Neural progenitor cell (in vitro differentiated cells): ENCODE data around the gene EOLA1. TPM values are rescaled to one million over a fixed set of nuclear protein-coding genes. Genes with fewer than 3 reads are reported as not detected.

Experiments
- DNase-seq: peaks from one replicate; pipeline ENCODE4 v3.0.0-alpha.2; 2016; ENCODE audit warnings: low spot score
- H2AFZ ChIP-seq: fragments of 200-600 bp; sonication (generic); replicated peaks from 2 replicates; pipeline ENCODE4 v1.6.1; 2016; ENCODE audit warnings: antibody characterized with exemption
- H3F3A ChIP-seq: fragments of 200-600 bp; sonication (generic); 2 replicates; pipeline ENCODE4 v1.6.1; 2016; ENCODE audit warnings: antibody characterized with exemption, low read depth
- H3K27ac ChIP-seq: fragments of 200-600 bp; sonication (generic); 2 replicates; pipeline ENCODE4 v1.5.1; 2016; ENCODE audit warnings: mild to moderate bottlenecking
- H3K27me3 ChIP-seq: fragments of 200-600 bp; sonication (generic); 2 replicates; pipeline ENCODE4 v1.6.1; 2016; ENCODE audit warnings: mild to moderate bottlenecking, moderate library complexity
- H3K36me3 ChIP-seq: fragments of 200-600 bp; sonication (generic); 2 replicates; pipeline ENCODE4 v1.5.1; 2016
- H3K4me1 ChIP-seq: fragments of 200-600 bp; sonication (generic); 2 replicates; pipeline ENCODE4 v1.6.1; 2016; ENCODE audit warnings: mixed run types
- H3K4me2 ChIP-seq: fragments of 200-600 bp; sonication (generic); 2 replicates; pipeline ENCODE4 v1.6.1; 2016
- H3K4me3 ChIP-seq: fragments of 200-600 bp; sonication (generic); 2 replicates; pipeline ENCODE4 v1.5.1; 2016
- H3K79me2 ChIP-seq: fragments of 200-600 bp; sonication (generic); 2 replicates; pipeline ENCODE4 v1.6.1; 2016; ENCODE audit warnings: low read depth
- H3K9ac ChIP-seq: fragments of 200-600 bp; sonication (generic); 2 replicates; pipeline ENCODE4 v1.6.1; 2016
- H3K9me3 ChIP-seq: fragments of 200-600 bp; sonication (generic); 2 replicates; pipeline ENCODE4 v1.5.1; 2016; ENCODE audit warnings: low read depth
- H4K20me1 ChIP-seq: fragments of 200-600 bp; sonication (generic); 2 replicates; pipeline ENCODE4 v1.6.1; 2016; ENCODE audit warnings: low read depth
- H3K27ac Mint-ChIP-seq: 3 replicates; pipeline ENCODE4 v1.8.0; 2021; ENCODE audit warnings: mixed read lengths
- H3K27me3 Mint-ChIP-seq: 2 replicates; pipeline ENCODE4 v1.8.0; 2022; ENCODE audit warnings: low read depth, mild to moderate bottlenecking, inconsistent platforms, moderate library complexity, mixed read lengths; ENCODE audit not compliant: insufficient read depth
- H3K36me3 Mint-ChIP-seq: 3 replicates; pipeline ENCODE4 v1.8.0; 2021; ENCODE audit warnings: mixed read lengths
- H3K4me1 Mint-ChIP-seq: 3 replicates; pipeline ENCODE4 v1.8.0; 2021; ENCODE audit warnings: mixed read lengths
- H3K4me3 Mint-ChIP-seq: 3 replicates; pipeline ENCODE4 v1.8.0; 2021; ENCODE audit warnings: mild to moderate bottlenecking, moderate library complexity, mixed read lengths
- H3K9me3 Mint-ChIP-seq: 3 replicates; pipeline ENCODE4 v1.8.0; 2020; ENCODE audit warnings: mixed read lengths
- EZH2 ChIP-seq: fragments of 200-600 bp; sonication (generic); IDR thresholded peaks from 2 replicates; pipeline ENCODE4 v1.6.1; 2017; ENCODE audit warnings: antibody characterized with exemption, mild to moderate bottlenecking, moderate library complexity
- EZH2phosphoT487 ChIP-seq: fragments of 200-600 bp; sonication (generic); IDR thresholded peaks from 2 replicates; pipeline ENCODE4 v1.6.1; 2017; ENCODE audit warnings: antibody characterized with exemption
- total RNA-seq: library from RNA; depleted of rRNA; stranded (reverse); fragments of >200 nt; gene quantifications from 2 replicates; pipeline ENCODE4 v1.2.3, GENCODE V29; 2015; ENCODE audit warnings: low replicate concordance
- TF ChIP-seq, protein P1 (sequence below): fragments of 200-600 bp; sonication (generic); IDR thresholded peaks from 2 replicates; pipeline ENCODE4 v1.5.1; 2017; ENCODE audit warnings: antibody characterized with exemption, mild to moderate bottlenecking

Gene EOLA1
- total RNA-seq, 1 donor from 2014 or later = 3.5 TPM

DNA sequence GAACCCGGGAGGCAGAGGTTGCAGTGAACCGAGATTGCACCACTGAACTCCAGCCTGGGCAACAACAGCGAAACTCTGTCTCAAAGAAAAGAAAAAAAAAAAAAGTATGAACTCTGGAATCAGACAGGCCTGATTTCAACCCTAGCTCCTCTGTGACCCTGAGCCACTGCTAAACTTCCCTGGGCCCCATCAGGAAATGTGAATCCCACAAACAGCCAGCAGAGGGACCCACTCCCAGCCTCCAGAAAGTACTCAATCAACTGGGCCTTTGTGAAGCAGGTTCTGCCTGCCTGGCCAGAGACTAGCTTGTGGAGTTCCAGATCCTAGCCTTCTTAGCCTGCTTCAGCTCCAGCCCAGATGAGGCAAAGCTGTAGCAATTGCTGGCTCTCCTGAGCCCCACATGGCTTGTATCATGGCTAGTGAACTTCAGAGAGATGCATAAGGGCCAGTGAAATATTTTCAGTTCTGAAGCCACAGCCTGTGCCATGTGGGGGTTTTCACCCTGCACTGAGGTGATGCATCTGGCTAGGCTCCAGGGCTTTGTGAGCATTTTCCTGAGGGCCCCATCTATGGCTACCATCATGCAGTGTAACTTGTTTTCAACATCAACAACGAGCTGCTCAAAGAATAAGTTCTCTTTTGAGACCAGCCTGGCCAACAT is 28.5 kb upstream of the EOLA1 start:
- no peak for TF ChIP-seq EZH2phosphoT487
- TF ChIP-seq EZH2 = no peak
- TF ChIP-seq, protein P1, sequence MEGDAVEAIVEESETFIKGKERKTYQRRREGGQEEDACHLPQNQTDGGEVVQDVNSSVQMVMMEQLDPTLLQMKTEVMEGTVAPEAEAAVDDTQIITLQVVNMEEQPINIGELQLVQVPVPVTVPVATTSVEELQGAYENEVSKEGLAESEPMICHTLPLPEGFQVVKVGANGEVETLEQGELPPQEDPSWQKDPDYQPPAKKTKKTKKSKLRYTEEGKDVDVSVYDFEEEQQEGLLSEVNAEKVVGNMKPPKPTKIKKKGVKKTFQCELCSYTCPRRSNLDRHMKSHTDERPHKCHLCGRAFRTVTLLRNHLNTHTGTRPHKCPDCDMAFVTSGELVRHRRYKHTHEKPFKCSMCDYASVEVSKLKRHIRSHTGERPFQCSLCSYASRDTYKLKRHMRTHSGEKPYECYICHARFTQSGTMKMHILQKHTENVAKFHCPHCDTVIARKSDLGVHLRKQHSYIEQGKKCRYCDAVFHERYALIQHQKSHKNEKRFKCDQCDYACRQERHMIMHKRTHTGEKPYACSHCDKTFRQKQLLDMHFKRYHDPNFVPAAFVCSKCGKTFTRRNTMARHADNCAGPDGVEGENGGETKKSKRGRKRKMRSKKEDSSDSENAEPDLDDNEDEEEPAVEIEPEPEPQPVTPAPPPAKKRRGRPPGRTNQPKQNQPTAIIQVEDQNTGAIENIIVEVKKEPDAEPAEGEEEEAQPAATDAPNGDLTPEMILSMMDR = peak; percentile 66
- no peaks in the 10 kb centered on the region for H3K27me3 ChIP-seq
- Mint-ChIP-seq H3K27ac (no peak overlapping the region), H3K27me3 (peaks cover 2% of the 10 kb centered on the region), H3K36me3 (peaks cover 2% of the 10 kb centered on the region), H3K4me1 (peaks cover 13% of the 10 kb centered on the region), H3K4me3 (no peak overlapping the region), H3K9me3 (peaks cover 4% of the 10 kb centered on the region)
- H3K4me3 ChIP-seq = no peak overlapping the region
- no peak overlapping the region for H3K4me2 ChIP-seq
- H4K20me1 ChIP-seq = no peaks in the 10 kb centered on the region
- no peaks in the 10 kb centered on the region for H3K36me3 ChIP-seq
- no peaks in the 10 kb centered on the region for H3K9me3 ChIP-seq
- H3K27ac ChIP-seq = no peak overlapping the region
- H3K79me2 ChIP-seq = no peaks in the 10 kb centered on the region
- H3K9ac ChIP-seq = no peak overlapping the region
- no peaks in the 10 kb centered on the region for H3F3A ChIP-seq
- peak overlapping the region; percentile 89 for H2AFZ ChIP-seq
- H3K4me1 ChIP-seq = no peaks in the 10 kb centered on the region
- peak; percentile 62 for DNase-seq

DNA sequence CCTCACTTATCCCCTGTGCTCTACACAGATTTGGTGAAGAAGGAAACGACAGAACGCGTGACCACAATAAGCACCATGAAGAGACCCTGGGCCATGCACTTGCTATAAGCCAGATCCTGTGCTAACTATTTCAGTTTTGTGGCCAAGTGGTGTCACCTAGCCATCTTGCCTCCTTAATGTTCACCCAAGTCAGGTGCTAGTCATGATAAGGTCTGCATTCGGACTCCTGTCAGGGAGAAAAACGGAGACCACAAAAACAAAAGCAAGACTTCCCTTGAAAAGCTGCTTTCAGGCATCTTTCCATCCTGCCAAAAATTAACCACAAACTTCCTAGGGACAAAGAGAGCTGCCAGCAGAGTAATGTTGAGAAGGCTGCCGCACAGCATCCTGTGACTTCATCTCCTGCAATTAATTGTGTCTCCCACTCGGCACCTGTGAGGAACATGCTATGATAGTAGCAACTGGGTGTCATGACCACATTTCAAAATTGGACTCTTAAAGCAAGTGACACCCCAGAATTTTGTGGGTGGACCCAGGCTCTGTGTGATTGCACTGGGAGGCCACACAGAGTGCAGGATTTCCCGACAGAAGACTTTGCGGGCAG is 26.9 kb upstream of the EOLA1 start:
- Mint-ChIP-seq H3K27ac (no peak overlapping the region), H3K4me1 (peaks cover 13% of the 10 kb centered on the region), H3K9me3 (peaks cover 10% of the 10 kb centered on the region), H3K27me3 (peaks cover 4% of the 10 kb centered on the region), H3K4me3 (no peak overlapping the region), H3K36me3 (peaks cover 2% of the 10 kb centered on the region)
- Histone ChIP-seq H4K20me1 (no peaks in the 10 kb centered on the region), H3K27ac (no peak overlapping the region), H3K9ac (no peak overlapping the region), H2AFZ (no peak overlapping the region), H3F3A (peaks cover 3% of the 10 kb centered on the region), H3K79me2 (no peaks in the 10 kb centered on the region), H3K9me3 (no peaks in the 10 kb centered on the region), H3K4me3 (no peak overlapping the region), H3K27me3 (no peaks in the 10 kb centered on the region), H3K4me2 (no peak overlapping the region), H3K36me3 (no peaks in the 10 kb centered on the region), H3K4me1 (no peaks in the 10 kb centered on the region)
- TF ChIP-seq EZH2phosphoT487 (no peak), EZH2 (no peak)
- TF ChIP-seq, protein P1 = no peak
- no peak for DNase-seq

DNA sequence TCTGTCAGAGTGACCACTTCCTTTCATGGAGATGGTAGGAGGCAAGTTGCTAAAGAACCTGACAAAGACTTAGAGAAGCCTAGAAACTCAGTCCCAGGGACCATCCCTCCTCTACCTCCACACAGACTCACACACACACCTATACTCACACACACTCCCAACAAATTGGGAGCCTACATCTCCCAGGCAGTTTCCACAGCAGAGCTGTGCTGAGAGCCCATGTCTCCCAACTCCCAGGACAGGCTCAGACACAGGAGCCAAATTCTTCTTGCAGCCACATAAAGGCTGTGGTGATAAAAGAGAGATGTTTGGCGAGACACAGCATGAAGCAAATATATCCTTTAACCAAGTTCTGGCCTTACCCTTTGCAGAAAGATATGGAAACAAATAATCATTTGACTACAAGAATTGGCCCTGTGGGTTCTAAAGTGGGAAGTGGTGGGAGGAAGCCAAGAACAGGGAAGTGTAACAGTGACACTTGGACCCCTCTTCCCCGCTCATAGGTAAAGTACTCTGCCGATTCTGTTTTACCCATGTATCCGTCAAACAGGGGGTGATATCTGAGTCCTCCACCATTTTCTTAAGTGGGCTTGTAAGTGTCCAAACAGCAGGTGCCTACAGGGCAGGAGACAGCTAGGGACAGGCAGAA is 24.7 kb upstream of the EOLA1 start:
- no peaks in the 10 kb centered on the region for H4K20me1 ChIP-seq
- no peaks in the 10 kb centered on the region for H3K4me1 ChIP-seq
- peaks cover 2% of the 10 kb centered on the region for H3K36me3 Mint-ChIP-seq
- H3K9me3 Mint-ChIP-seq = peaks cover 9% of the 10 kb centered on the region
- H3K9me3 ChIP-seq = no peaks in the 10 kb centered on the region
- no peaks in the 10 kb centered on the region for H3K27me3 ChIP-seq
- H2AFZ ChIP-seq = no peak overlapping the region
- no peak overlapping the region for H3K9ac ChIP-seq
- peaks cover 4% of the 10 kb centered on the region for H3K27me3 Mint-ChIP-seq
- H3K4me3 Mint-ChIP-seq = no peak overlapping the region
- no peaks in the 10 kb centered on the region for H3K36me3 ChIP-seq
- H3K4me3 ChIP-seq = no peak overlapping the region
- TF ChIP-seq, protein P1 = no peak
- TF ChIP-seq EZH2phosphoT487 (no peak), EZH2 (no peak)
- peaks cover 4% of the 10 kb centered on the region for H3K4me1 Mint-ChIP-seq
- H3K4me2 ChIP-seq = no peak overlapping the region
- H3K27ac Mint-ChIP-seq = no peak overlapping the region
- no peak overlapping the region for H3K27ac ChIP-seq
- no peaks in the 10 kb centered on the region for H3K79me2 ChIP-seq
- peaks cover 6% of the 10 kb centered on the region for H3F3A ChIP-seq
- no peak for DNase-seq
